ENCODE results near the gene KCNC2.
"Not testable (repeated sequence)": the region's sequence is repeated elsewhere in the genome, so short reads cannot be mapped to it uniquely, and the experiment has no call there.

KCNC2 gene

DNA sequence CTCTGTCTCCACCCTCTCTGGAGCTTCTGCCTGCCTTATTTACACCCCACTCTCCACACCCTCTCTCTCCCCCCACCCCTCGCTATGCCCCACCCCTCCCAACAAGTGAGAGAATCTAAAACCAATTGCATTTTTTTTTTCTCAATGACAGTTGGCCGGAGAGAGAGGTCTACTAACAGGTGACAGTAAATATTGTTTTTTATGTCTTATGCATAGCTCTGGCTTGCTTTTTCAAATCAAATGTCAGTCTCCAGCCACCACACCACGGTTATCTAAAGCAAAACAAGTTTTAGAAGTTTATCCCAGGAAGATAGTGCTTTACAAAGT, at the start of gene KCNC2:
TSS of gene KCNC2 (minus strand) at position 28 of the 327 bp plus-strand sequence.
- no peak for DNase-seq (ENCODE audit: low spot score)
- FAIRE-seq: no peak

DNA sequence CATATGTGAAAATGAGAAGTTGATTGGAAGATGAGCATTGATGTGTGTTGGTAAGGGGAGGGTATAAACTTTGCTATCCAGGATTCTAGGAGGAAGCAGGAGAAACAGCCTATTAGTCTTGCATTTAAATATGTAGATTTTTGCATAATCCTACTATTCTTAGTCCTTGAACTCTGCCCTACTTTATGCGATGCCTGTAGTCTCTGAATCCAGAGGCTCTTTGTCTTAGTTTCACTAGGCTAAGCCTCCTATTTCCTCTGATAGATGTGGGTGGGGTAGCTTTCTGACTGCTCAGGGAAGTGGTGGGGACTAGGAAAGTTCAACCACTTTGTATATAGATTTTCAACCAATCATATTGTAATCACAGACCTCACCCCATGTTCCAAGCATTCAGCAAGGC, 49.5 kb upstream of the KCNC2 start:
- DNase-seq (ENCODE audit: low spot score) (no peak), FAIRE-seq (no peak)

- DNase-seq (ENCODE audit: low spot score) (no peak), FAIRE-seq (no peak)
Measured at GRCh38 chr12:75257510-75257909, 47.9 kb upstream of the KCNC2 start.

DNA sequence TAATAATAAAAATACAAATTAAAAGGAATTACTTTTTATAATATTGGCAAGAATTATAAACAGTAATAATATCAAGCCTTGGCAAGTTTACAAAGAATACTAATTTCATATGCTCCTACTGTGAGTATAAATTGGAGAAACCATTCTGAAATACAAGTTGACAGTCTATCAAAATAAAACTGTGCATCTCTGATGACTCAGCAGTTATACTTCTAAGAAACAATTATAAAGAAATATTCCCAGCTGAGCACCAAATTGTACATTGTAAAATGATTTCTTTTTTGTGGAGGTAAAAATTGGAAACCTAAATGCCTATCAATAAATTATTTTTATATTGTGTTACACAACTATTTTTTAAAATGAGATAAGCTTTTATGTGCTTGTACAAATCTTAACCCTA, 35.5 kb upstream of the KCNC2 start:
- DNase-seq (ENCODE audit: low spot score) (no peak), FAIRE-seq (no peak)

DNA sequence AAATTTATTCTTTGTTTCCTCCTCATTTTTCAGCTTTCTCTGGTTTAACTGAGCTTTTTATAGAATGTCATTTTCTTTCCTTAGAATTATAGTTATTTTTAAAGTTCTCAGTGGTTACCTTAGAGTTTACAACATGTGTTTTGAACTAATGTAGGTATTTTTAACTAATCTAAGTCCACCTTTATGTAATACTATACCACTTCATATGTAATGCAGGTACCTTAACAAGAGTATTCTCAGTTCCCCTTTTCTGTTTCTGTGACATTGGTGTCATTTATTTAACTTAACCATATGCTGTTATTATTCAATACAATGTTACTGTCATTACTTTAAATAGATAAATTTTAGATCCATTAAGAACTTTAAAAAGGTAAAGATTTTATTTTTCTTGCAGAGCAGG, 30.3 kb upstream of the KCNC2 start:
- no peak for DNase-seq (ENCODE audit: low spot score)
- FAIRE-seq: no peak

- FAIRE-seq: no peak
- DNase-seq (ENCODE audit: low spot score): no peak
Measured at GRCh38 chr12:75236206-75236605, 26.6 kb upstream of the KCNC2 start.

- FAIRE-seq (no peak), DNase-seq (ENCODE audit: low spot score) (no peak)
Measured at GRCh38 chr12:75227132-75227531, 17.5 kb upstream of the KCNC2 start.

- DNase-seq (ENCODE audit: low spot score) (no peak), FAIRE-seq (no peak)
Measured at GRCh38 chr12:75212072-75212471, 2.4 kb upstream of the KCNC2 start.

DNA sequence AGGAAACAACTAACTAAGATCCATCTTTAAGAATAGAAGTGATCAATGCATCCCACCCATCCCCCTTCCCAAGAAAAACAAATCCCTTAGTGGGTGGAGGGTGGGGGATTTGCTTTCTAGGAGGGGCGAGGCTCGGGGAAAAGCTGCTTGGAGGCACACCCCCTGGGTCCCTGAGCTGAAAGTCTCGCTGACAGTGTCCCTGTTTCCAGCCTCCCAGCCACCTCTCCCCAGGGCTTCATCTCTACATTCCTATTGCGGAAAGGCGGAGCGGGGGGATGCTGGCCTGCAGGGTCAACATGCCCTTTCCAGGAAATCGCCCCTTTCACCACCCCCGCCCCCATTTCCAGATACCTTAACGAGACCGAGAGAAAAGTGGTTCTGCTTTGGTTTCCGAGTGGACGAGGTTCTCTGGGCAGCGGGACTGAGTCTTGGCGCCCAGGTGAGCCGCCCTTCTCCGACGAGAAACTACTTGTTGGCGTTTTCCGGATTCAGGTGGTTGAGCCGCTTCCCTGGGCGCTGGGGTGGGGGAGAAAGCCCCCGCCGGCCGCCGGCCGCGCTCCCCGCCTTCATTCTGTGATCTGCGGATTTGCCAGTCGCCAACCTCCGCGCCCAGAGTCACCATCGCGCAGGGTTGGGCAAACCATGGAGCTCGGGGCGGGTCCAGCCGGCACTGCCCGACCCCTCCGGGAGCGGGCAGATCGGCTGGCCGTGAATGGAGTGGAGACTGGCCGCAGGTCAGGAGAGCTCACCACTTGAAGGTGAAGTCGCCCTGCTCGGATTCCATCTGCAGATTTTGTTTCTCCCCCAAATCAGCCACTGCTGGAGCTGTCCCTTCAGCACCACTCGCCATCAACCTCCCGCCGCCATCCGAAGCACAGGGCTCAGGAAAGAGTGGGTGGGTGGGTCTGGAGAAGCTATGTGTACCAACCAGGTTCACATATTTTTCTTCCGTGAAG, 505 bp downstream of the KCNC2 start:
- DNase-seq (ENCODE audit: low spot score) (no peak), FAIRE-seq (no peak)

DNA sequence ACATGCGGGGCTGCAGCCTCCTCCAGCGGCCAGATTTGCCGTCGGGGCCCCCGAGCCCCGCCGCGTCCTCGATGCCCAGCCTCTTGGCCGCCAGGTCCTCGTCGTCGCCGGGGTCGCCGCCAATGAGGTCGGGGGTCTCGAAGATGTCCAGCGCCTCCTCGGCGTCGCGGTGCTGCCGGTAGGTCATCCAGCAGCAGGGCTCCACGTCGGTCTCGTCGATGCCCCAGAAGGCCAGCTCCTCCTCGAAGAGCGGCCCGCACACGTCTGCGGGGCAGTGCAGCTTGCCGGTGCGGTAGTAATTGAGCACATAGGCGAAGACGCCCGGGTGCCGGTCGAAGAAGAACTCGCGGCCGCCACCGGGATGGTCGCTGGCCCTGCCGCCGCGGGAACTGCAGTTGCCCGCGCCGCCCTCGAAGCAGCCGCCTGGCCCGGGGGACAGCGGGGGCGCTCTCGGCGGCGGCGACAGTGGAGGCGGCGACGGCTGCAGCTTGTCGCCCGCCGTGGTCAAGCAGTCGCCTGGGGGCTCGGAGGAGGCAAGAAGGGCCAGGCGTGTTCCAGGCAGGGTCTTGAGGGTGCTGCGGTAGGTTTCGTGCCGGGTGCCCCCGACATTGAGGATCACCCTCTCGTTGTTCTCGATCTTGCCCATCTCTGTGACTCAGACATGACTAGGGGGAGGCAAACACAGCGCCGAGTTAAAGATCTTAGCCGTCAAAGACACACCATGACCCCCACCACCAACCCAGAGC, 2.1 kb downstream of the KCNC2 start:
- DNase-seq (ENCODE audit: low spot score) (no peak), FAIRE-seq (no peak)

DNA sequence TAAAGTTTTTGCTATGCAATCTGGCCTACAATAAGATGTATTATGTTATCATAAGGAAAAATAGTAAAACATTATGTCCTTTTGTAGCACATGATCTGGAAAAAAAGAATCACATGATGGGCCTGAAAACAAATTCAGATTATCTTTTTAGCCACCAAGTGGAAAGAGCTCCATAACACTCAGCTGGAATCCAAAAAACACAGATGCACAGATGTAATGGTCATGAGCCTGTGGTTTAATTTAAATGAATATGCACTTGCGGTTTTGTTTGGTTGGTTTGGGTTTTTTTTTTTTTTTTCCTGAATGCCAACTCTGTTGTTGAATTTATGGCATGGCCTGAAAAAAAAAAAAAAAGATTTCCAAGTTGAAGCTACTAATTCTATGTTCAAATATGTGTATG, 4.1 kb downstream of the KCNC2 start:
- DNase-seq (ENCODE audit: low spot score): no peak
- no peak for FAIRE-seq

DNA sequence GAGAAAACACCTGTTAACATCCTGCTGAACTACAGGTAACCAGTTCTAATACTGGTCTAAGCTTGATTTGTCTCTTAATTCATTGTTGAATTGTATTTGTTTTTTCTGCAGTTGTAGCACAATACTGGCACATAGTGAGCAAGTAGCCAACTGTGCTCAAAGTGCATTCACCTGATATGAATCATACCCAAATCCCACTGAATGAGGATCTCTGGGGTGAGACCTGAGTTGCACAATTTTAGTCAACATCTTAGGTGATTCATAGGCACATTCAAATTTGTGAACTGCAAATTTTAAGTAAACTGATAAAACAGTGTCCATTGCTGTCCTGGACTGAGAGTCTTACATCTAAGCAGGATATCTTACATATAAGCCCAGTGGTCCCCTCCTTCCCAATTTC, 12.8 kb downstream of the KCNC2 start:
- DNase-seq (ENCODE audit: low spot score) (no peak), FAIRE-seq (no peak)

- FAIRE-seq: no peak
- DNase-seq (ENCODE audit: low spot score): no peak
Measured at GRCh38 chr12:75196408-75196807, 13.2 kb downstream of the KCNC2 start.

DNA sequence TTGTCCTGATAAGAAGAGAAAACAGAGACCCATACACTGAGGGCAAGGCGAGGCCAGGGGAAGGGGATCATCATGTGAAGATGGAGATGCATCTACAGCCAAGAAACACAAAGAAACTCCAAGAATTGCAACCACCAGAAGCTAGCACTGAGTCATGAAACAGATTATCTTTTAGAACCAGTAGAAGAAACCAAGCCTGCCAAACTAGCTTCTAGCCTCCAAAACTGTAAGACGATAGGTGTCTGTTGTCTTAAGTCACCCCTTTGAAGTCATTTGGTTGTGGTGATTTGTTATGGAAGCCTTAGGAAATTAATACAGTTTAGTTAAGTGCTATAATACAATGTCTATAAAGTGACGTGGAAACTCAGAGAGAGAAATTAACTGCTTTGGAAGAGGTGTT, 15.4 kb downstream of the KCNC2 start:
- FAIRE-seq (no peak), DNase-seq (ENCODE audit: low spot score) (no peak)

DNA sequence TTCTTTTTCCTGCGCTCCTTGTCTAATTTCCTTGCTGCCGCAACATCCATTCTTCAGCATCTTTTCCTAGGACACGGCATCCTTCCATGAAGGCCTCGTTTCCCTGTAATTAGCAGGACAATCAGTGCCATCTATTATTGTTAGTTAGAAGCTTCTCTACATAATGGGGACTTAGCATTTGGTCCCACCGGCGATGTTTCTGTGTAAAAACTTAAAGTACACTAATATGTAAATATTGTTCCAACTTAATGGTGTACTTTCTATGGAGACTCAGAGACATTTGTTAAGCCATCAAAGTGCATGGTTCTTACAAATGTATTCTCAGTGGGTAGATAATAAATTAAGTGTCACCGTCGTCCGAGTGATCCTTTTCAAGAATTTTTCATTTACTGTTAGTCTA, 17.4 kb downstream of the KCNC2 start:
- no peak for FAIRE-seq
- DNase-seq (ENCODE audit: low spot score): no peak

DNA sequence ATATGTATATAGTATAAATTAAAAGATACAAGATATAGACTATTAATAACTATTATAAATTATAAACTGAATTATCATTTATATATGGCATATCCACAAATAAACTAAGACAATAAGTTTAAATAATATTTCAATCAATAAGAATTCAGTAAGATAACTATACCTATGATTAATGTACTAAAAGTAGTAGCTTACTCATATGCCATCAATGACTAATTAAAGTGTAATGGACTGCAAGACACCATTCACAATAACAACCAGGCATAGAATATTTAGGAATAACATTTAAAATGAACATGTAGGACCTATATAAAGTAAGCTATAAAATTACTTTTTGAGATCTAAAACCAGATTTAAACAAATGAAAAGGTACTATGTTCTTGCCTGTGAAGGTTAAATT, 18.8 kb downstream of the KCNC2 start:
- DNase-seq (ENCODE audit: low spot score): no peak
- FAIRE-seq: peak; percentile 29

DNA sequence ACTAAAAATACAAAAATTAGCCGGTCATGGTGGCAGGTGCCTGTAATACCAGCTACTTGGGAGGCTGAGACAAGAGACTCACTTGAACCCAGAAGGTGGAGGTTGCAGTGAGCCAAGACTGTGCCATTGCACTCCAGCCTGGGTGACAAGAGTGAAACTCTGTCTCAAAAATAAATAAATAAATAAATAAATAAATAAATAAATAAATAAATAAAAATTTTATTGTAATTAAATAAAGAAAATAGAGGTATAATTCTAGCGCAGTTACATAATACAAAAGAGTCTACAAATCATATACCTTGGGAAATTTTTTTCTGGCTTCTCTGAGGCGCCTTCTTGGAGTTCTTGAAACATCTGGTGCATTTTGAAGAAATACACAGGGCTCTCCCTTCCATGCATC, 23.8 kb downstream of the KCNC2 start:
- DNase-seq (ENCODE audit: low spot score); FAIRE-seq: not testable (repeated sequence)

DNA sequence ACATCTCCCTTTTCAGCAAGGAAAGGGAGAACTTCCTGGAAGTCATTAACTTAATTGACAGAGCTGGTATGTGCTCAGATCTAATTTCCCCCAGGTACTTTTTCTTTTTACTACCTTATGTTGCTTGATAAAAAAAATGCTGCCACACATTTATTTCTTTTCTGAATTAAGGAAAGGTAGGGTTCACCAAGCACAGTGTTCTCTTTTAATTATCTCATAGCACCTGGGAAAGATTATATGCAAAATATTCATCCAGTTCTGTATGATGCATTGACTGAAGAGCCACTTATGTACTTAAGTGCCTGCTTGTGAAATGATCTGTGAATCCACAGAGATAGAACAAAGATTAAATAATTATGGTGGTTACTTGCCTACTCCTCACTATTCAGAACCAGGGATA, 25.1 kb downstream of the KCNC2 start:
- DNase-seq (ENCODE audit: low spot score): no peak
- FAIRE-seq: no peak

- no peak for FAIRE-seq
- DNase-seq (ENCODE audit: low spot score): no peak
Measured at GRCh38 chr12:75183967-75184366, 25.7 kb downstream of the KCNC2 start.

GRCh38 chr12:75177997-75178396, 31.6 kb downstream of the KCNC2 start:
- DNase-seq (ENCODE audit: low spot score) (peak; percentile 67), FAIRE-seq (peak; percentile 92)

- no peak for FAIRE-seq
- no peak for DNase-seq (ENCODE audit: low spot score)
Measured at GRCh38 chr12:75172611-75173010, 37.0 kb downstream of the KCNC2 start.

DNA sequence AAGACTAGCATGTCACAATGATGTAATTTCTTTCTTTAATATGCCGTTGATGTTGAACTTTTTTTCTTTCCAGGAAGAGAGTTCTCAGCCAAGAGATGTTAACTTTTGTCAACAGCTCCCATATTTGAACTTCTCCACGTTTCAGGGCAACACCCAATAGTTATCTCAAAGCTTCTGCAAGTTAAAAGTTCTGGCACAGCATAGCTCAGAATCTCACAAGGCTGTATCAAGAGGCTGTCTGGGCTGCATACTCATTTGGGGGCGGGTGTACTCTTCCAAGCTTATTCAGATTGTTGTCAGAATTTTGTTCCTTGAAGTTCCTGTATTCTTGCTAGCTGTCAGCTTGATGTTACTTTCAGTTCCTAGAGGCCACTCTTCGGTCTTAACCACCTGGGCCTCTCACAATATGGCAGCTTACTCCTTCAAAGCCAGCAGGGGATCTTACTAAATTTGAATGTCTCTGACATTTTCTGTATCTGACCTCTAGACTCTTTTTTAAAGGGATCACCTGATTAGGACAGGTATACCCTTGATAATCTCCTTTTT, 38.9 kb downstream of the KCNC2 start:
- FAIRE-seq: no peak

More for the DNA sequence above, 38.9 kb downstream of the KCNC2 start:
- DNase-seq (ENCODE audit: low spot score): no peak
